Midbrain (tissue), 1 donor: Measurements from ENCODE around the gene PTGER1.
A peak's percentile ranks its signal among the peaks of the same experiment; 100 is the strongest.
"Not testable (repeated sequence)": the region's sequence is repeated elsewhere in the genome, so short reads cannot be mapped to it uniquely, and the experiment has no call there.

Experiments used
- DNase-seq: peaks from one replicate; lab custom pipeline; 2025; lab: John Stamatoyannopoulos, UW

Gene PTGER1

DNA sequence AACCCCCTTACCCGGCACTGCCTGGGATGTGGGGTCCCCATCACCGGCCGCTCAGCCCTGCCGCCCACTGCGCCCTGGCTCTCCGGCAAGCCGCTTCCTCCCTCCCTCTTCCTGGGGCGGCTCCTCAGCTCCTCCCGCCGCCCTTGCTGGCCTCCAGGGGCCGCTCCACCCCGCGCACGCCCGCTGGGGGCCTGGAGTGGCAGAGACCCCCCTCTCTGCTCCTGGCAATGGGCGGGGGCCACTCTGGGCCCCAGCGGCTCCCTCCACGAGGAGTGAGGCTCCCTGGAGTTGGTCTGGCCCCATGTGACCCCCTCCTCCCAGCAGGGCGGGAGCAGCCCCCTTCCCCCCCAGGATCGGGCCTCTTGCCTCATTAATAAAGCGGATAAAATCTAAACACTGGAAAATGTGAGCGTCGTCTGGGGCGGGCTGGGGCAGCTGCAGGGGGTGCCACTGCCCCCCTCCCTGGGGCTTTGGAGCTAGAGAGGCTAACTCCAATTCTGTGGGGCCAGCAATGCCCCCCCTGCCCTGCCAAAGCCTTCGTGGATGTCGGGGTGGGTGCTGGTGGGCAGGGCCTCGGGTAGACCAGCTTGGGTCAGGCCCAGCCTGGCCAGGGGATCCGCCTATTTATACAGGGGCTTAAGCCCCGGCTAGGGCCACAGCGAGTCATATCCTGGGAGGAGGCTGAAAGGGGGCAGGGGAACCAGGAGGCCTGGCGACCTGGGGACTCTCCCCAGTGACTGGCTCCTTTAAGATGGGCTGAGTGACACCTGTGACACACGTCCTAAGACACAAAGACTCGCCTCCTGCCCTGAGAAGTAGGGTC, at the start of gene PTGER1:
TSS of gene PTGER1 (minus strand) at position 104 of the 823 bp plus-strand sequence. CDS start 1,034 bp downstream, outside the sequence.
- DNase-seq = no peak

- DNase-seq = no peak
Measured at GRCh38 chr19:14520543-14520942, 45.4 kb upstream of the PTGER1 start.

DNA sequence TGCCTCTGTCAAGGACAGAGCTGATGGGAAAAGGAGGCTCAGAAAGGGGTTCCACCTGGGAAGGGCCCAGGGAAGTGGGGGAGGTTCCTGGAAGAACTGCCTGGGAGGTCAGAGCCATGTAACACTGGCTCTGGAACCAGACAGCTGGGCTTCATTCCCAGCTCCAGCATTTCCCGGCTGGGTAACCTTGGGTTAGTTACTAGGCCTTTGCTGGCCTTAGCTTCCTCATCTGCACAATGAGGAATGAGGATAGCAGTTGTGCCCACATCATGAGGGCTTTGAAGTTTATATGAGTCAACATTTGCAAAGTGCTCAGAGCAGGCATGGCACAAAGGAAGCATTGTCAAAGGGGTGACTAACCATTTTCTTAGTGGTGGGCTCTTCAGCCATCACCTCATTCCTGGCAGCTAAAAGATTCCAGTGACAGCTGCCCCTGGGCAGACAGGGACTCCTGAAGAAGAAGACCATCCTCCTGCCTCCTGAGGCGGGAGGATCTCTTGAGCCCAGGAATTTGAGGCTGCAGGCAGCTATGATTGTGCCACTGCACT, 44.8 kb upstream of the PTGER1 start:
- no peak for DNase-seq

DNA sequence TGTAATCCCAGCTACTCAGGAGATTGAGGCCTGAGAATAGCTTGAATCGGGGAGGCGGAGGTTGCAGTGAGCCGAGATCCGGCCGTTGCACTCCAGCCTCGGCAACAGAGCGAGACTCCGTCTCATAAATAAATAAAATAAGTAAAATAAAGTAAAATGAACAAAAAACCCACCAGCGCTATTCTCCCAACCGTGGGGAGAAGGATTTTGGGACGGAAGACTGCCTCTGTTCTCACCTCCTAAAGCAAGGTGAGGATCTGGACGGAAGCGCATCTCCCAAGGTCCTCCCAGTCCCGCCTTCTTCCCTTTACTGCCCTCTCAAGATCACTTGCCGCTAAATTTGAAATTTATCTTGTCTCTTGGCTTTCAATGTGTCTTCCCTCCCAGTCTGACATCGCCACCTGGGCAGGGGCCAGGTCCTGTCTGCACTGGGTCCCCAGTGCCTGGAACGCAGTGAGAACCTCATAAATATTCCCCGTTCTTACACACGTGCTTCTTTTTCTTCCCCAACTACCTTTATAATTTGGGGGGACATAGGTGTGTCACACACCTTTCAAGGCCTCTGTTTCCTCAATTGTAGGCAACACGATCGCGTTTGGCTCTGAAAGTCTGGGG, 44.2 kb upstream of the PTGER1 start:
- no peak for DNase-seq

DNA sequence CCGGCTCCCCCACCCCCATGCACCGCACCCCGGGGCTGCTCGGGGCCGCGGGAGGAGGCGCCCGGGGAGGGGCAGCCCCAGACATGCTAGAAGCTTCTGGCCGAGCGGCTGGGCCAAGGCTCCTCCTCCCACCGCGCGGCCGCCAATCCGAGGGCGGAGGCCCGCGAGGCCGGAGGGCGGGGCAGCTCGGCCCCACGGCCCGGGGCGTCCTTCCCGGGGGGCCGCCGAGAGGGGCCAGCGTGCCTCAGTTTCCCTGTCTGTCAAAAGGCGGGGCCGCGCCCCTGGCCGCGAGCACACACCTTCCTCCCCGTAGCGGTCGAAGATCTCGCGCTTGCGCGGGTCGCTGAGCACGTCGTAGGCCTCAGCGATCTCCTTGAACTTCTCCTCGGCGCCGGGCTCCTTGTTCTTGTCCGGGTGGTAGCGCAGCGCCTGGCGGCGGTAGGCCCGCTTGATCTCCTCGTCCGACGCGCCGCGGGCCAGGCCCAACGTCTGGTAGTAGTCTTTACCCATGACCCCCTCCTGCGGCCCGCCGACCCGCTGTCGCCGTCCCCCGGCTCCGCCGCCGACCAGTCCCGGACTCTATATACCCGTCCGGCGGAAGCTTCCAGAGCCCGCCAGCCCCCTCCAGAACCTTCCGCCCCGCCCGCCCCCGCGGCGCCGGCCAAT, 42.8 kb upstream of the PTGER1 start, which contains the start of gene DNAJB1:
TSS of gene DNAJB1 (minus strand) at position 558 of the 666 bp plus-strand sequence. CDS start at position 510, 48 bp downstream.
- DNase-seq = peak; percentile 88

DNA sequence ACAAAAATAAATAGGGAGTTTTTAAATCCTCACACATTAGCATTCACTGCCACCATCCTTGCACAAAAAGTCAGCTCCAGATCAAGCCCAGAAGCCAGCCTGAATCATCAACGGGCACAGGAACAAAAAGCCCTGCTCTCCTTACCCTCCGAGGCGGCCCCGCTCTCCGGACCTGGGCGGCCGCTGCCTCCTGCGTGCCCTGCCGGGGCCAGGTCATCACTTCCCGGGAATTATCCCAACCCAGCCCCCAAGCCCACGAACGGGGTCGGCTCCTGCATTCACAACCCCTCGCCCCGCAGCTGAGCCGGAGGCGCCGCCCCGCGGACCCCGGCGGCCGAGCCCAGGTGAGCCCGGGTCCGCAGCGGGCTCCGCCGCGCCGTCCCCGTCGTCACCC, 42.3 kb upstream of the PTGER1 start:
- no peak for DNase-seq

- peak; percentile 50 for DNase-seq
Measured at GRCh38 chr19:14516746-14517438, 41.7 kb upstream of the PTGER1 start.

DNA sequence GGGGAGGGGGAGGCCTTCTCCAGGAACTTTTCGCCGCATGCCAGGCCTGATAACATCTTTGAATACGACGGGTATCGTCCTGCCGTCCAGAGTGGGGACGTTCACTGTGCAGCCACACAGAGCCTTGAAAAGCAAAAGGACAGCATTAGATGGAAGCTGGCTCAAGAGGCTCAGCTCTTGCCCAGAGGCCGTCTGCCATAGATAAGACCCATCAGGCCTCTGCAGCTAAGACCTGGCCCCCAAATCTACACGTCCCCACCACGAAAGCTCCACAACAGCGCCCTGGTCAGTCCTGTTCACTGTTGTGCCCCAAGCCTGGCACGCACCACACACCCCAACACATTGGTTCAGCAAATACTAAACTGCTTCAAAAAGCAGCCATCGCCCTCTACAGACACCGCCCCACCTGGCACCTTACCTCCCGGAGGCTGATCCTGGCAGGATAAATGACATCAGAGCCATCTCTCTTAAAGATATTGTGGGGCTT, 40.9 kb upstream of the PTGER1 start:
- no peak for DNase-seq

DNA sequence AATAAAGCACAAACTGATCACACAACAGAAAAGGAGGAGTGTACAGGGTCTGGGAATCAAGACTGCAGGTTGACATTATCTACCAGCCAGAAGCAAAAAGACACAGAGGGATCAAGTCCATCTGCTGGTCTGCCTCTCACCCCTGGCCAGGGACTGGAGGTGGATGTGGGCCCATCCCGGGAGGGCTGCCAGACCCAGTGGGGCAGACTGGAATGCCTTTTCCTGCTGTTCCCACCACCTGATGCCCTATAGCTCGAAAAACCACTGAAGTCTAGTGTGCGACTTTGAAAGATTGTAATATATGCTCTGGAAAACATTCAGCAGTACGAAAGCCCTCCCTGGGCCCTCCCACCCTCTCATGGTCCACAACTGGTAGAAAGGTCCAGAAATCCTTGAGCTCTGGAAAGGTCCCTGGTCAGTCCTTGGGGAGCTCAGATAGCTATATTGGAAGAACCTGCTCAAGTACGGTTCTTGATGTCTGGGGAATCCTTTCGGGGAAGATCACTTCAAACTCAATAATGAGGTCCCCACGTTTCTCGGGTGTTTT, 40.4 kb upstream of the PTGER1 start:
- no peak for DNase-seq

- no peak for DNase-seq
Measured at GRCh38 chr19:14514215-14514863, 39.2 kb upstream of the PTGER1 start.

- no peak for DNase-seq
Measured at GRCh38 chr19:14512406-14512961, 37.3 kb upstream of the PTGER1 start.

DNA sequence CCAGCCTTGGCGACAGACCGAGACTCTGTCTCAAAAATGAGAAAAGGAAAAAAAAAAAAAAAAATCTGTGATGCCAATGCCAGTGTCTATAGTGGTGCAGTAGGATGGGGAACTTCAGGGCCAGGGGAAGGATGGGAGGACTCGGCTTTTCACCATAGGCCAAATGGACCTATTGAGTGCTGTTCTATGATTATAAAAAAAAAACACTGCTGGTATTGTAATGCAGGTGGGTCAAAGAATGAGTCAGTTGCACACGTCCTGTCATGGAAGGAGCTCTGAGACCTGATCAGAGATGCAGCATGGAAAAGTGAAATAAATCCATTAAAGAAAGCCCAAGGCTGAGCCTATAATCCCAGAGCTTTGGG, 36.1 kb upstream of the PTGER1 start:
- DNase-seq = no peak

DNA sequence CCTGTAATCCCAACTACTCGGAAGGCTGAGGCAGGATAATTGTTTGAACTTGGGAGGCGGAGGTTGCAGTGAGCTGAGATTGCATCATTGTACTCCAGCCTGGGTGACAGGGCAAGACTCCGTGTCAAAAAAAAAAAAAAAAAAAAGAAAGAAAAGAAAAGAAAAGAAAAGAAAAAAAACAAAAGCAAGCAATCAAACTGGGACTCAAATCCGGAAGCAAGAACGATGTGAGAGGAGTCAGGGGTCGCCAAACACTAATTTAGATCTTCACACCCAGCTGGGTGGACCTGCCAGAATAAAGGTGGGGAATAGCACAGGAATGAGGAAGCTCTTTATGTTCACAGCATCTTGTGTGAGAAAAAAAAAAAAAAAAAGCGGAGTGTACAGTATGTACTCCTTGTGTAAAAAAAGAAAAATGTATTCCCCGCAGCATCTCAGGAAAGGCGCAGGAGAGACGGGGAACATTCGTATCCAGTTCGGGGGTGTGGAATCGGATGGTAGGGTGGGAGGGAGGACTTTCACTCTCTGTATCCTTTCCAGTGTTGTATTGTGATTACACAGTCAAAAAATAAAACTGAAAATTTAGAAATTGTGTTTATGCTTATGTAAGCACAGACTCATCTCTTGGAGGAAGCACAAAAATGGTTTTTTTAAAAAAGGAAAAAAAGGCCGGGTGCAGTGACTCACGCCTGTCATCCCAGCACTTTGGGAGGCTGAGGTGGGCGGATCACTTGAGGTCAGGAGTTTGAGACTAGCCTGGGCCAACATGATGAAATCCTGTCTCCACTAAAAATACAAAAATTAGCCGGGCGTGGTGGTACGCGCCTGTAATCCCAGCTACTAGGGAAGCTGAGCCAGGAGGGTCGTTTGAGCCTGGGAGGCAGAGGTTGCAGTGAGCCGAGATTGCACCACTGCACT, 35.4 kb upstream of the PTGER1 start:
- DNase-seq = no peak

GRCh38 chr19:14507704-14508542, 32.8 kb upstream of the PTGER1 start:
- DNase-seq = no peak

GRCh38 chr19:14505488-14506239, 30.5 kb upstream of the PTGER1 start:
- DNase-seq = no peak

DNA sequence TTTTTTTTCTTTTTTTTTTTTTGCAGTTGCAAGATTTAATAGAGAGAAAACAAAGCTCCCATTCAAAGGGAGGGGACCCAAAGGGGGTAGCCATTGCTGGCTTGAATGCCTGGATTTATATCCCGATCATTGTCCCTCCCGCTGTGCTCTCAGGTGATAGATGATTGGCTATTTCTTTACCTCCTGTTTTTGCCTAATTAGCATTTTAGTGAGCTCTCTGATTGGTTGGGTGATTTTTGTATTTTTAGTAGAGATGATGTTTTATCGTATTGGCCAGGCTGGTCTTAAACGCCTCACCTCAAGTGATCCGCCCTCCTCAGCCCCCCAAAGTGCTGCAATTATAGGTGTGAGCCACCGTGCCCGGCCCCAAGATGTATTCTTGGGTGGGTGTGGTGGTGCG, 29.4 kb upstream of the PTGER1 start:
- DNase-seq = not testable (repeated sequence)

GRCh38 chr19:14503285-14503684, 28.1 kb upstream of the PTGER1 start:
- no peak for DNase-seq
